ENCODE results near the gene SLC16A12. TPM values are rescaled to one million over a fixed set of nuclear protein-coding genes. Genes with fewer than 3 reads are reported as not detected.

The SLC16A12 gene
- total RNA-seq, 2 experiments from 2014 or later: not detected

DNA sequence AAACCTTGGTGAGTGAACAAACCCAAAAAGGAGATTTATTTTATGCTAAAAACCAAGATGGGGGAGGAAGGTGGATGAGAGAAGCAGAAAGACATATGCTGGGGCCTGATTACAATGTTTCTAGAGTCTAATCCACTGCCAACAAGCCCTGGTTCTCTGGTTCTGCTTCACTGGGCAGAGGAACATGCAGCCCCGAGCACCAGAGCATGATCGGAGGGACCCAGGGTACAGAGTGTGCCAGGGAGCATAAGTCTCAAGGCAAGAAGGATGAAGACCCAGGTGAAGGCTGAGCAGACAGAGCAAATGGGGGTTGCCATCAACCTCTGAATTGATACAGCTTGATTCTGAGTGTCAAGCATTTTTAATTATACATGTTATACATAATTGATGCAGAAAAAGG, 30.7 kb downstream of the SLC16A12 start:
- peaks cover 3% of the 10 kb centered on the region for H3K27me3 Mint-ChIP-seq
- H3K9me3 Mint-ChIP-seq: no peaks in the 10 kb centered on the region
- H3K4me1 Mint-ChIP-seq: peaks cover 16% of the 10 kb centered on the region
- no peaks in the 10 kb centered on the region for H3K36me3 Mint-ChIP-seq
- H3K4me3 Mint-ChIP-seq: no peak overlapping the region
- DNase-seq: no peak
- no peak overlapping the region for H3K27ac Mint-ChIP-seq

DNA sequence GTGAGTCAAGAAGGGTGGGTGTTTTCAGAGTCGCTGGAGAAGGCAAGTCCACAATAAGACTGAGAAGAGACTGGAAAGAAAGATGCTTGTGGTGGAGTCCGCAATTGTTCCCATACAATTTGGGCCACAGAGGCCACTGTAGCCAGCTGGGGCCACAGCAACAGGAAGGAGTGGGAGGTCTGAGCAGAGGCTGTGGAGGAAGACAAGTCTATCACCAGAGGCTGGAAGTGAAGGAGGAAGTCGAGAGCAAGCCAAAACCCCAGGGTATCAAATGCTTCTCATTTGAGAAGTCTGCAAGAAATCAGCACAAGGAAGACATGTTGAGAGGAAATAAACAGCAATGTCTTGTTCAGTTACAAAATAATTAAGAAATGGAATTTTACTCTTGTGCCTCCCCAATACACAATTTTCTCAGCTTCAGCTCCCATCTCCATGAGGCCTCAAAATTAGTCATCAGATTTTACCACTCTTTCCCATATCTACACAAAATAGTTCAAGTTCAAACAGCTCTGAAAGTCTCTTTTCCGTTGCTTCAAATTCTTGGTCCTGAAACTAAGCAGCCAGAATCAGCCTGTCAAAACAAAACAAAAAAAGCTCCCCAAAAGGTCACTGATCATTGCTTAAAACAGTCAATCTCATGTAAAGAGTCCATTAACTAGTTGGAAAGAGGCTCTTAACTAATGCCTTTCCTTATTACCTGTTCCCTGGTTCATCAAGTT, 31.6 kb downstream of the SLC16A12 start:
- Mint-ChIP-seq H3K36me3 (no peaks in the 10 kb centered on the region), H3K4me3 (peak overlapping the region; percentile 22), H3K4me1 (peaks cover 16% of the 10 kb centered on the region), H3K9me3 (no peaks in the 10 kb centered on the region), H3K27ac (peak overlapping the region; percentile 62), H3K27me3 (peaks cover 3% of the 10 kb centered on the region)
- peak; percentile 23 for DNase-seq

- Mint-ChIP-seq H3K4me1 (peaks cover 16% of the 10 kb centered on the region), H3K27me3 (peaks cover 3% of the 10 kb centered on the region), H3K36me3 (no peaks in the 10 kb centered on the region), H3K9me3 (no peaks in the 10 kb centered on the region), H3K27ac (peak overlapping the region; percentile 62), H3K4me3 (no peak overlapping the region)
- no peak for DNase-seq
Measured at GRCh38 chr10:89503151-89503550, 32.2 kb downstream of the SLC16A12 start.

- Mint-ChIP-seq H3K27me3 (peaks cover 3% of the 10 kb centered on the region), H3K36me3 (no peaks in the 10 kb centered on the region), H3K4me3 (no peak overlapping the region), H3K9me3 (no peaks in the 10 kb centered on the region), H3K27ac (no peak overlapping the region), H3K4me1 (peaks cover 16% of the 10 kb centered on the region)
- DNase-seq: no peak
Measured at GRCh38 chr10:89502549-89502948, 32.8 kb downstream of the SLC16A12 start.

- Mint-ChIP-seq H3K9me3 (no peaks in the 10 kb centered on the region), H3K36me3 (no peaks in the 10 kb centered on the region), H3K27me3 (peaks cover 20% of the 10 kb centered on the region), H3K27ac (no peak overlapping the region), H3K4me1 (no peaks in the 10 kb centered on the region), H3K4me3 (no peak overlapping the region)
- DNase-seq: no peak
Measured at GRCh38 chr10:89494575-89494974, 40.8 kb downstream of the SLC16A12 start.

DNA sequence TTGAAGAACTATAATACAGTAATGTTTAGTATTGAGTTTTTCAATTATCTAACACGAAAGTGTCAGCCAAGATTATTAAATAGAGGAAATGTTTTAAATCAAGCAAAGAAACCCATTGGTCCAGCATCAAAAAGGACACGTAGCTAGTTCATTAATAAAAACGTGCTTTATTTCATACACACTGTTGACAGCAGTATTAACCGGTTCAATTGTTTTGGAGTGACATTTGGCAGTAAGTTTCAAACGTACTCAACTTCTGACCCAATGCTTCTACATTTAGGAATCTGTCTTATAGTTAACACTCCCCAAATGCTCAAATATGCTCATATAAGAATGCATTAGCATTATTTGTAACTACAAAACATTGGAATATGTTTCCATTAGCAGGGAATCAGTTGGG, 41.3 kb downstream of the SLC16A12 start:
- no peak for DNase-seq
- H3K27me3 Mint-ChIP-seq: peaks cover 20% of the 10 kb centered on the region
- H3K9me3 Mint-ChIP-seq: no peaks in the 10 kb centered on the region
- no peaks in the 10 kb centered on the region for H3K36me3 Mint-ChIP-seq
- H3K4me1 Mint-ChIP-seq: no peaks in the 10 kb centered on the region
- no peak overlapping the region for H3K27ac Mint-ChIP-seq
- no peak overlapping the region for H3K4me3 Mint-ChIP-seq

GRCh38 chr10:89491932-89492331, 43.5 kb downstream of the SLC16A12 start:
- no peaks in the 10 kb centered on the region for H3K36me3 Mint-ChIP-seq
- H3K4me3 Mint-ChIP-seq: no peak overlapping the region
- no peaks in the 10 kb centered on the region for H3K4me1 Mint-ChIP-seq
- H3K27me3 Mint-ChIP-seq: peaks cover 20% of the 10 kb centered on the region
- no peak overlapping the region for H3K27ac Mint-ChIP-seq
- no peaks in the 10 kb centered on the region for H3K9me3 Mint-ChIP-seq
- DNase-seq: no peak

- no peak overlapping the region for H3K4me3 Mint-ChIP-seq
- H3K4me1 Mint-ChIP-seq: no peaks in the 10 kb centered on the region
- H3K27me3 Mint-ChIP-seq: peaks cover 20% of the 10 kb centered on the region
- no peak overlapping the region for H3K27ac Mint-ChIP-seq
- H3K9me3 Mint-ChIP-seq: no peaks in the 10 kb centered on the region
- H3K36me3 Mint-ChIP-seq: no peaks in the 10 kb centered on the region
- DNase-seq: no peak
Measured at GRCh38 chr10:89490596-89491335, 44.6 kb downstream of the SLC16A12 start.

DNA sequence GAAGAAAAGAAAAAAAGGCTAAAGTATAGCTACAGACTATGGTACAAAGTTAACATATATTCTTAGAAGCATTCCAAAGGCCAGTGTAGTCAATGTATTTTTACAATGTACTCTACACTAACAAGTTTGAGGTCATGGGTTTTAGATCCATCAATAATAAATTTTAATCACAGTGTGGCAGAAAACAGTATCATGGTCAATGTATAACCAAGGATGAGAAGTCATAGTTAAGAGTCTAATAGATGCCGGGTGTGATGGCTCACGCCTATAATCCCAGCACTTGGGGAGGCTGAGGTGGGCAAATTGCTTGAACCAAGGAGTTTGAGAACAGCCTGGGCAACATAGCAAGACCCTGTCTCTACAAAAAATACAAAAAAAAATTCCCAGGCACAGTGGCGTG, 53.1 kb downstream of the SLC16A12 start:
- H3K4me3 Mint-ChIP-seq: no peak overlapping the region
- no peak overlapping the region for H3K27ac Mint-ChIP-seq
- H3K9me3 Mint-ChIP-seq: no peaks in the 10 kb centered on the region
- H3K27me3 Mint-ChIP-seq: peaks cover 20% of the 10 kb centered on the region
- H3K4me1 Mint-ChIP-seq: no peaks in the 10 kb centered on the region
- DNase-seq: no peak
- H3K36me3 Mint-ChIP-seq: no peaks in the 10 kb centered on the region

DNA sequence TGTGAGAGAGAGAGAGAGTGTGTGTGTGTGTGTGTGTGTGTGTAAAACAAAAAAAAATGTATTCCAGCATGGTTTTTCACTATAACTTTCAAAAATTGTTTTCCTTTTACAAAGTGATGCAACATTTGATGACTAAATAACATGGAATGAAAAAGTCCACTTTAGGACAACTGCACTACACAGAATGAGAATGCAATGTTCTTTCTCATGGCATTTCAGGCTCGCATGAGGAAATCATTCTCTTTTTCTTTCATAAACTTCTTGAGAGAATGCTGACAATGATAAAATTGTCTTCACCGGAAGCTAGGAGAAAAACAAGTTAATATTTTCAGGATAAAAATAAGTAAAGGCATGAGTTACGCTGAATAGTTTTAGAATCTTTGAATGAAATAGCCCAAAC, 53.7 kb downstream of the SLC16A12 start:
- no peaks in the 10 kb centered on the region for H3K36me3 Mint-ChIP-seq
- H3K27me3 Mint-ChIP-seq: peaks cover 20% of the 10 kb centered on the region
- H3K4me3 Mint-ChIP-seq: no peak overlapping the region

GRCh38 chr10:89479771-89480446, 55.5 kb downstream of the SLC16A12 start:
- Mint-ChIP-seq H3K4me1 (no peaks in the 10 kb centered on the region), H3K27me3 (peaks cover 20% of the 10 kb centered on the region), H3K27ac (no peak overlapping the region), H3K9me3 (no peaks in the 10 kb centered on the region), H3K36me3 (no peaks in the 10 kb centered on the region), H3K4me3 (no peak overlapping the region)
- DNase-seq: no peak

More for the DNA sequence above, 53.7 kb downstream of the SLC16A12 start:
- Mint-ChIP-seq H3K4me1 (no peaks in the 10 kb centered on the region), H3K27ac (no peak overlapping the region), H3K9me3 (no peaks in the 10 kb centered on the region)
- DNase-seq: no peak

GRCh38 chr10:89478739-89479654, 56.4 kb downstream of the SLC16A12 start:
- no peak for DNase-seq
- Mint-ChIP-seq H3K27ac (no peak overlapping the region), H3K4me1 (no peaks in the 10 kb centered on the region), H3K4me3 (no peak overlapping the region), H3K36me3 (no peaks in the 10 kb centered on the region), H3K27me3 (peaks cover 20% of the 10 kb centered on the region), H3K9me3 (no peaks in the 10 kb centered on the region)

DNA sequence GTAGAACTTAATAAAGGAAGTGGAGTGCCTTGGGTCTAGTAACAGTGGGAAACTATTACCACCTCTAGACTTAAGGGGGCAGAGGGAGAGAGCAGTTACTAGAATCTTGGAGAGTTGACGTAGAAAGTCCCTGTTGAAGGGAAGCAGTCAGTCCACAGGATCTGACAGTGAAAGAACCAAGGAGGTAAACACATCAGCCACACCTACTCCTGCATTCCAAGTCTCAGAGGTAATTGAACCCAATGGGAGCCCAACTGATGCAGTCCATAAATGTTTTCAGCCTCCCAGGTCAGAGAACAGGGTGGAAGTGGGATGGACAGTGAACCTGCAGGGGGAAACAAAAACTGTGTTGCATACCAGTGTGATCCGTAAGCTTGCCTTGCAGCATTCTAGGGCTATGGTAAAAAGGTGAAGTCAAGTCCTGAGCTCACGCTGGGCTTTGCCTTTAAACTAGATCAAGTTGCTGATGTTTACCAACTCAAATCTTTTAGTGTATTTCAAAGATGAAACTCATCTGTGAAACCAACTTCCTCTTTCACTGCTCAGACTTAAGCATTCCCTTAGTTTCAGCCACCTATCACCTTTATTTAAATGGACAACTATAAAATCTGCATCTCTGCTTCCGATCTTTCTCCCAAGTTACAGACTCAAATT, 57.2 kb downstream of the SLC16A12 start:
- DNase-seq: no peak
- Mint-ChIP-seq H3K4me1 (no peaks in the 10 kb centered on the region), H3K27me3 (peaks cover 20% of the 10 kb centered on the region), H3K4me3 (no peak overlapping the region), H3K9me3 (no peaks in the 10 kb centered on the region), H3K27ac (no peak overlapping the region), H3K36me3 (no peaks in the 10 kb centered on the region)

- H3K36me3 Mint-ChIP-seq: no peaks in the 10 kb centered on the region
- peaks cover 7% of the 10 kb centered on the region for H3K27me3 Mint-ChIP-seq
- H3K4me1 Mint-ChIP-seq: no peaks in the 10 kb centered on the region
- H3K27ac Mint-ChIP-seq: no peak overlapping the region
- H3K9me3 Mint-ChIP-seq: no peaks in the 10 kb centered on the region
- no peak for DNase-seq
- no peak overlapping the region for H3K4me3 Mint-ChIP-seq
Measured at GRCh38 chr10:89476150-89476549, 59.2 kb downstream of the SLC16A12 start.
